Measurements from ENCODE around the gene FKBP15. TPM values are rescaled to one million over a fixed set of nuclear protein-coding genes. Genes with fewer than 3 reads are reported as not detected.

Gene FKBP15
- total RNA-seq, 1 donor from 2014 or later, result 49.1 TPM

DNA sequence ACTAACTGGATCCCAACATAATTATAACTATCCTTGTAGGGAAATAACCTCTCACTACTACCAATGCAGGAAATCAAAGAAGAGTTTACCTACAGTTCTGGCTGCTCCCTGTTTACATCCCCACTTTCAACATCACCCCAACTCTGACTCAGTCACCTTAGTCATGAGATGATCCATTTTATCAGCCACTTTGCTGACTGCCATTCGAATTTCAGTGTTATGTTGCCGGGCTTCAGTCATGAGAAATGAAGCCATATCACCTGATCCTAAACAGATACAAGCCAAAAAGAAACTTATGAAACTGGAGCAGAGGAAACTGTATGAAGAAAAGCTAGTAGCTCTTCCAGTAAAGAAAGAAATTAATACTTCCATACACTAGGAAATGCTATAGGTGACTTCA is 36.5 kb downstream of the FKBP15 start:
- H3K27ac Mint-ChIP-seq, result no peak overlapping the region
- POLR2A ChIA-PET, result interaction anchor here (0.6 kb wide), 1 partner anchor 37 kb away, joined by 3 read pairs; the partner anchor contains the start of genes FKBP15 and SLC31A1
- intact Hi-C loops (cut with micrococcal nuclease), result no loop called here
- no peaks in the 10 kb centered on the region for H3K4me1 Mint-ChIP-seq
- DNase-seq (no peak), ATAC-seq (ENCODE audit: low read depth) (no peak)
- CTCF ChIA-PET, result no interaction called here
- TF ChIP-seq, protein P1, sequence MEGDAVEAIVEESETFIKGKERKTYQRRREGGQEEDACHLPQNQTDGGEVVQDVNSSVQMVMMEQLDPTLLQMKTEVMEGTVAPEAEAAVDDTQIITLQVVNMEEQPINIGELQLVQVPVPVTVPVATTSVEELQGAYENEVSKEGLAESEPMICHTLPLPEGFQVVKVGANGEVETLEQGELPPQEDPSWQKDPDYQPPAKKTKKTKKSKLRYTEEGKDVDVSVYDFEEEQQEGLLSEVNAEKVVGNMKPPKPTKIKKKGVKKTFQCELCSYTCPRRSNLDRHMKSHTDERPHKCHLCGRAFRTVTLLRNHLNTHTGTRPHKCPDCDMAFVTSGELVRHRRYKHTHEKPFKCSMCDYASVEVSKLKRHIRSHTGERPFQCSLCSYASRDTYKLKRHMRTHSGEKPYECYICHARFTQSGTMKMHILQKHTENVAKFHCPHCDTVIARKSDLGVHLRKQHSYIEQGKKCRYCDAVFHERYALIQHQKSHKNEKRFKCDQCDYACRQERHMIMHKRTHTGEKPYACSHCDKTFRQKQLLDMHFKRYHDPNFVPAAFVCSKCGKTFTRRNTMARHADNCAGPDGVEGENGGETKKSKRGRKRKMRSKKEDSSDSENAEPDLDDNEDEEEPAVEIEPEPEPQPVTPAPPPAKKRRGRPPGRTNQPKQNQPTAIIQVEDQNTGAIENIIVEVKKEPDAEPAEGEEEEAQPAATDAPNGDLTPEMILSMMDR (IDR thresholded peaks at IDR 0.05), result no peak
- H3K36me3 Mint-ChIP-seq (ENCODE audit: low read depth), result peaks cover 91% of the 10 kb centered on the region
- H3K4me3 Mint-ChIP-seq, result no peak overlapping the region
- H3K9me3 Mint-ChIP-seq, result no peaks in the 10 kb centered on the region
- no peaks in the 10 kb centered on the region for H3K27me3 Mint-ChIP-seq

DNA sequence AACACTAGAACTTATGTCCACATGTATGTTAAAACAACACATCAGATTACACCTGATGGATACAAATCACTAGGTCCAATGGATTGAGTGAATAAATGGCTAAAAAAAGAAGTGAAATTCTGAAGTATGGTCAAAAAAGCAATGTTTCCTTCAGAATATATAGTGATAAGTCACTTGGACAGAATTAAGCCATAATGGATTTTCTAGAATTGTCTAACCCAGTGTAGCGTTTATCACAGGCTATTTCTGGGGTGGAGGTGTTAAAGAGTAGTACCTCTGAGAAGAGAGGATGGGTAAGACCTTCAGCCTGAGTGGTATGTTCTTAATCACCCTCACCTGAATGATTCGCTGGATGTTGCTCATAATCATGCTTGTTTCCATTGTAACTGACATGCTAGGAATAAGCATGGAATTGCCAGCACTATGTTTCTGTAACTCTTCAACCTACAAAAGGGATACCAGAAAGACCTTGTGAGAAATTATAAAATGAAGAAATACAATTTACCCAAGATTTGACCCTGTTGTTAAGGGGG is 37.1 kb downstream of the FKBP15 start:
- ChIA-PET CTCF (no interaction called here), POLR2A (interaction anchor here (0.6 kb wide), 1 partner anchor 37 kb away, joined by 3 read pairs; the partner anchor contains the start of genes FKBP15 and SLC31A1)
- TF ChIP-seq, protein P1 (IDR thresholded peaks at IDR 0.05), result no peak
- H3K27me3 Mint-ChIP-seq, result no peaks in the 10 kb centered on the region
- peaks cover 92% of the 10 kb centered on the region for H3K36me3 Mint-ChIP-seq (ENCODE audit: low read depth)
- no peaks in the 10 kb centered on the region for H3K9me3 Mint-ChIP-seq
- no peaks in the 10 kb centered on the region for H3K4me1 Mint-ChIP-seq
- H3K4me3 Mint-ChIP-seq, result no peak overlapping the region
- DNase-seq (no peak), ATAC-seq (ENCODE audit: low read depth) (no peak)
- intact Hi-C loops (cut with micrococcal nuclease), result no loop called here
- no peak overlapping the region for H3K27ac Mint-ChIP-seq

DNA sequence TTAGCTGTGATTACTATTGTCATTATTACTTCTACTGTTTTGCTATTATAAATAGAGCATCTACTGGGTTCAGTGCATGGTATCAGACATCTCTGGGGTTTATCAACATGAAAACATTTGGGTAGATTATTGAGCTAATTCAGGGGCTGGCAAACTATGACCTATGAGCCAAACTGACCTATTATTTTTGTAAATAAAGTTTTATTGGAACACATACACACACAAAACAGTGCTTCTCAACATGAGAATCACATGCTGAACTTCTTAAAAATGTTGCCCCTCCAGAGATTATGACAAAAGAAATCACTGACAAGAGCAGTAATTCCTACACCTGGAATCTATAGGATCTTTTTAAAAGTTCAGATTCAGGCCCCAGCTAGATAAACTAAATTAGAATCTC is 39.9 kb downstream of the FKBP15 start:
- Mint-ChIP-seq H3K27ac (no peak overlapping the region), H3K4me1 (no peaks in the 10 kb centered on the region), H3K36me3 (ENCODE audit: low read depth) (peaks cover 90% of the 10 kb centered on the region), H3K9me3 (no peaks in the 10 kb centered on the region), H3K27me3 (no peaks in the 10 kb centered on the region), H3K4me3 (no peak overlapping the region)
- CTCF ChIA-PET, result no interaction called here
- POLR2A ChIA-PET, result interaction anchor here (0.6 kb wide), 1 partner anchor 34 kb away, joined by 4 read pairs; no protein-coding TSS in a partner anchor
- no peak for ATAC-seq (ENCODE audit: low read depth)
- TF ChIP-seq, protein P1 (IDR thresholded peaks at IDR 0.05), result no peak
- intact Hi-C loops (cut with micrococcal nuclease), result no loop called here
- no peak for DNase-seq

- CTCF ChIA-PET, result no interaction called here
- no peak overlapping the region for H3K27ac Mint-ChIP-seq
- H3K27me3 Mint-ChIP-seq, result no peaks in the 10 kb centered on the region
- DNase-seq (no peak), ATAC-seq (ENCODE audit: low read depth) (no peak)
- no peak overlapping the region for H3K4me3 Mint-ChIP-seq
- H3K9me3 Mint-ChIP-seq, result no peaks in the 10 kb centered on the region
- peaks cover 90% of the 10 kb centered on the region for H3K36me3 Mint-ChIP-seq (ENCODE audit: low read depth)
- TF ChIP-seq, protein P1 (IDR thresholded peaks at IDR 0.05), result no peak
- intact Hi-C loops (cut with micrococcal nuclease), result no loop called here
- H3K4me1 Mint-ChIP-seq, result no peaks in the 10 kb centered on the region
- POLR2A ChIA-PET, result no interaction called here
Measured at GRCh38 chr9:113179839-113180238, 41.2 kb downstream of the FKBP15 start.

DNA sequence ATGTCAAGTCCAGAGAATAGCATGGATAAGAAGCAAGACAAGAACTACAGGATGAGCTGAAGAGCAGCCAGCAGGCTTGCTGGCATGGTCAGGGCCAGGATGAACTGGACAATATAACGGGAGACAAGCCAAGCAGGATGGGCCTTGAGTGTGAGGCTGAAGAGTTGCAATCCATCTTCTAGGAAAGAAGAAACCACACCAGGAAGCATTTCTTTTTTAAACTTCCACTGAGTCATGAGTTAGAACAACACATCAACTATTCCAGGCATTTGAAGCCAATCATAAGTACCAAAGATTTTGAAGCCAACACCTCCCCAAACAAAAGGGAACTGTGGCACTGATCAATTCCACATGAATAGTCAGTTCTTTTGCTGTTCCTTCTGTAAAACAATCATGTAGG is 43.0 kb downstream of the FKBP15 start:
- no peaks in the 10 kb centered on the region for H3K27me3 Mint-ChIP-seq
- no peak for DNase-seq
- TF ChIP-seq, protein P1 (IDR thresholded peaks at IDR 0.05), result no peak
- H3K4me1 Mint-ChIP-seq, result no peaks in the 10 kb centered on the region
- no peaks in the 10 kb centered on the region for H3K9me3 Mint-ChIP-seq
- intact Hi-C loops (cut with micrococcal nuclease), result no loop called here
- peaks cover 87% of the 10 kb centered on the region for H3K36me3 Mint-ChIP-seq (ENCODE audit: low read depth)
- H3K4me3 Mint-ChIP-seq, result no peak overlapping the region
- ChIA-PET CTCF (no interaction called here), POLR2A (no interaction called here)
- H3K27ac Mint-ChIP-seq, result no peak overlapping the region
- ATAC-seq (ENCODE audit: low read depth), result no peak
